Mesenchymal stem cell (in vitro differentiated cells and primary cell): ENCODE data around the gene SHTN1.

Source experiments
- DNase-seq: peaks from one replicate; pipeline ENCODE4 v3.0.0-alpha.2; 2013
- H2AFZ ChIP-seq: one replicate; pipeline ENCODE4 v1.6.1; 2013; ENCODE audit warnings: low read depth, mild to moderate bottlenecking, control low read depth, inconsistent platforms, low read length, moderate library complexity
- H2AK5ac ChIP-seq: 2 replicates; pipeline ENCODE4 v1.6.1; 2013; ENCODE audit warnings: low read length, moderate library complexity, mild to moderate bottlenecking, inconsistent platforms; ENCODE audit not compliant: severe bottlenecking
- H2BK120ac ChIP-seq: one replicate; pipeline ENCODE4 v1.6.1; 2013; ENCODE audit warnings: low read depth, mild to moderate bottlenecking, inconsistent platforms, low read length, moderate library complexity
- H2BK12ac ChIP-seq, 2 experiments: one replicate each; pipeline ENCODE4 v1.6.1; 2013; ENCODE audit warnings: inconsistent platforms in 2 of 2, low read length in 2 of 2, mild to moderate bottlenecking in 2 of 2, moderate library complexity in 2 of 2, control low read depth in 1 of 2
- H2BK15ac ChIP-seq: one replicate; pipeline ENCODE4 v1.6.1; 2013; ENCODE audit warnings: mild to moderate bottlenecking, low read depth, inconsistent platforms; ENCODE audit not compliant: poor library complexity, severe bottlenecking
- H2BK5ac ChIP-seq: 2 replicates; pipeline ENCODE4 v1.6.1; 2013; ENCODE audit warnings: low read depth, mild to moderate bottlenecking, low read length, control low read depth, inconsistent platforms; ENCODE audit not compliant: poor library complexity, severe bottlenecking
- H3K14ac ChIP-seq, 2 experiments: one replicate each; pipeline ENCODE4 v1.6.1; 2013; ENCODE audit warnings: inconsistent platforms in 2 of 2, low read length in 2 of 2, control low read depth in 1 of 2, mild to moderate bottlenecking in 1 of 2, moderate library complexity in 1 of 2
- H3K18ac ChIP-seq, 2 experiments: one replicate each; pipeline ENCODE4 v1.6.1; 2013; ENCODE audit warnings: inconsistent platforms in 2 of 2, low read length in 2 of 2, control low read depth in 1 of 2, low read depth in 1 of 2, mild to moderate bottlenecking in 1 of 2
- H3K23ac ChIP-seq, 2 experiments: one replicate each; pipeline ENCODE4 v1.6.1; 2013; ENCODE audit warnings: inconsistent platforms in 2 of 2, low read length in 2 of 2, mild to moderate bottlenecking in 2 of 2, moderate library complexity in 2 of 2, control low read depth in 1 of 2
- H3K27ac ChIP-seq: 2 replicates; pipeline ENCODE4 v1.5.1; 2013; ENCODE audit warnings: mild to moderate bottlenecking, moderate library complexity, low read length, control low read depth, inconsistent platforms; ENCODE audit not compliant: poor library complexity, severe bottlenecking
- H3K27me3 ChIP-seq, 2 experiments: 2 replicates each; pipeline versions ENCODE4 v1.6.1 to v1.7.0; 2013; ENCODE audit warnings: low read length in 2 of 2, mild to moderate bottlenecking in 2 of 2, moderate library complexity in 2 of 2, control low read depth in 1 of 2, inconsistent platforms in 1 of 2; ENCODE audit not compliant: control insufficient read depth in 1 of 2, insufficient read depth in 1 of 2
- H3K36me3 ChIP-seq, 2 experiments: 2 replicates each; pipeline versions ENCODE4 v1.6.1 to v1.7.0; 2013; ENCODE audit warnings: low read length in 2 of 2, control low read depth in 1 of 2, inconsistent platforms in 1 of 2, low read depth in 1 of 2, mild to moderate bottlenecking in 1 of 2; ENCODE audit not compliant: insufficient read depth in 2 of 2, control insufficient read depth in 1 of 2
- H3K4ac ChIP-seq, 2 experiments: one replicate each; pipeline ENCODE4 v1.6.1; 2013; ENCODE audit warnings: inconsistent platforms in 2 of 2, low read length in 2 of 2, mild to moderate bottlenecking in 2 of 2, moderate library complexity in 2 of 2, control low read depth in 1 of 2, low read depth in 1 of 2
- H3K4me1 ChIP-seq: 2 replicates; pipeline ENCODE4 v1.6.1; 2013; ENCODE audit warnings: low read depth, low read length, control low read depth; ENCODE audit not compliant: control insufficient read depth, insufficient read depth
- H3K4me2 ChIP-seq: 2 replicates; pipeline ENCODE4 v1.6.1; 2013; ENCODE audit warnings: low read length, mild to moderate bottlenecking, inconsistent platforms; ENCODE audit not compliant: poor library complexity, severe bottlenecking
- H3K4me3 ChIP-seq, 2 experiments: 2 replicates each; pipeline versions ENCODE4 v1.5.1 to v1.7.0; 2013; ENCODE audit warnings: low read length in 2 of 2, mild to moderate bottlenecking in 2 of 2, control low read depth in 1 of 2, low read depth in 1 of 2; ENCODE audit not compliant: insufficient read depth in 1 of 2
- H3K79me1 ChIP-seq: replicated peaks from 2 replicates; pipeline ENCODE4 v1.6.1; 2013; ENCODE audit warnings: mild to moderate bottlenecking, control low read depth, low read length, inconsistent platforms; ENCODE audit not compliant: poor library complexity, severe bottlenecking
- H3K9ac ChIP-seq: 2 replicates; pipeline ENCODE4 v1.7.0; 2013; ENCODE audit warnings: mild to moderate bottlenecking, low read length, moderate library complexity
- H3K9me3 ChIP-seq: 2 replicates; pipeline ENCODE4 v1.7.0; 2013; ENCODE audit warnings: mild to moderate bottlenecking, low read length; ENCODE audit not compliant: control insufficient read depth
- H4K8ac ChIP-seq: one replicate; pipeline ENCODE4 v1.6.1; 2013; ENCODE audit warnings: inconsistent platforms, mild to moderate bottlenecking, low read length, moderate library complexity
- H4K91ac ChIP-seq: one replicate; pipeline ENCODE4 v1.6.1; 2013; ENCODE audit warnings: mild to moderate bottlenecking, low read length, inconsistent platforms
- WGBS: methylation state at CpG from one replicate; pipeline ENCODE4 v1.1.7; 2013; ENCODE audit warnings: mixed read lengths; 5-methylcytosine and 5-hydroxymethylcytosine counted together

SHTN1 gene

DNA sequence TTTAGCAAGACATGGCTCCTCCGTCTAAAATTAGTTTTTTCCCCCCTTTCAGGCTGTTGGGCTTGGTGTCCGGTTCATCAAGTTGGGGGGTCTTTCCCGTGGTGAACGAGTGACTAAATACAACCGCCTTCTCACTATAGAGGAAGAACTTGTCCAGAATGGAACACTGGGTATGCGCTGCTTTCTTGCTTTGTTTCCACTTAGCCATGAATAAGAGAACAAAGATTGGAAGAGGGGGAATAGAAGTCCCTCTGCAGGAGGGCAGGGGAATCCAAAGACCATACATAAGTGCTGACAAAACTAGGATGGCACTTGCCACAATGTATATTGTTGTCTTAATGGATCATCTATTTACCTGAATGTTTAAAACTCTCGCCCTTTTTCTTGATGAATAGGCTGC is 125.2 kb downstream of the SHTN1 start:
- Histone ChIP-seq H3K23ac (no peak overlapping the region), H4K91ac (no peak overlapping the region), H3K14ac (no peak overlapping the region), H3K27ac (no peak overlapping the region), H3K4me2 (no peak overlapping the region), H3K4me1 (no peaks in the 10 kb centered on the region), H4K8ac (no peak overlapping the region), H2AFZ (no peak overlapping the region), H2BK120ac (no peak overlapping the region), H2BK12ac (no peak overlapping the region), H3K18ac (no peak overlapping the region), H3K79me1 (no peaks in the 10 kb centered on the region), H3K9ac (no peak overlapping the region), H2BK15ac (no peak overlapping the region), H3K4ac (no peak overlapping the region), H3K27me3 (peaks cover 0 to 12% of the 10 kb centered on the region in 2 experiments), H2BK5ac (no peak overlapping the region), H3K36me3 (no peaks in the 10 kb centered on the region), H3K4me3 (no peak overlapping the region), H2AK5ac (no peak overlapping the region), H3K9me3 (no peaks in the 10 kb centered on the region)
- WGBS, result 91% methylated on average over 7 of the region's 7 CpGs
- DNase-seq, result no peak

DNA sequence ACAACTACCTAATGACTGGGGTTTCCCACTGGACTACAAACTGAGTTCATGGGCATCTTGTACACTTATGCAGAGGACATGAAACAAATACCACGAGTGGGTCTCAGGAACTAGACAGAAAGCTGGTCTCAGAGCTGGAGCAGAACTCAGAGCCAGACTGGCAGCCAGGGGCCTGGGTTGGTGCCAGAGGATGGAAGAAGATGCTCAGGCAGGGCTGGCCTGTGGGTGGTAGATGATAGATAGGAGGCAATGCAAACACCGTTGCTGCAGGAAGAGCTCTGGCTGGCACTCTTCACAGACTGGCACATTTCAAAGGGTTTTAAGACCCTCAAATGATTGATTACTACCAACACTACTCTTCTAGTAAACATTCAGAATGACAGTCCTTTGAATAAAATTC is 126.9 kb downstream of the SHTN1 start:
- Histone ChIP-seq H2BK15ac (no peak overlapping the region), H2BK5ac (no peak overlapping the region), H4K8ac (no peak overlapping the region)

DNA sequence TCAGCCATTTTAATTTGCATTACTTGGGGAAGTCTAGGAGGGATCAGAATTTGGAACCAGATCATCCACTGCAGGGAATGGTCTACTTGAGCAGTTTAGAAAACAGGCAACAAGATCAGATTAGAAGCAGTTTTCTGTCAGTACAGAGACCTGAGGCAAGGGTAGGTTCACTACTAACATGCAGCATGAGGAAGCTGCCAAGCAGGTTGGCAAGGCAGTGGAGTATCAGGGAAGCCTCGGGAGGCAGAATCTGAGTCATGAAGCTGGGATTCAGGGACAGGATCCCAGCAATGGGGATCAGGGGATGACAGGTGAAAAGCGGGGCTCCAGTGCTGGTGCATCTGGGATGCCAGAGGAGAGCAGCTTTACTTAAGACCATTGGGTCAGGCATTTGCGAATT is 127.6 kb downstream of the SHTN1 start:
- no peak overlapping the region for H2BK15ac ChIP-seq
- H3K18ac ChIP-seq, result no peak overlapping the region
- no peak for DNase-seq
- H2BK120ac ChIP-seq, result no peak overlapping the region
- H3K4ac ChIP-seq, result no peak overlapping the region
- H3K4me2 ChIP-seq, result no peak overlapping the region
- H3K9ac ChIP-seq, result no peak overlapping the region
- H2AFZ ChIP-seq, result no peak overlapping the region
- no peak overlapping the region for H4K8ac ChIP-seq
- no peak overlapping the region for H2AK5ac ChIP-seq
- no peak overlapping the region for H4K91ac ChIP-seq
- no peak overlapping the region for H2BK5ac ChIP-seq
- peaks cover 3 to 19% of the 10 kb centered on the region in 2 experiments for H3K27me3 ChIP-seq
- H3K4me1 ChIP-seq, result peaks cover 2% of the 10 kb centered on the region
- H3K14ac ChIP-seq, result no peak overlapping the region
- no peak overlapping the region for H2BK12ac ChIP-seq
- 85% methylated on average over 3 of the region's 3 CpGs for WGBS
- no peaks in the 10 kb centered on the region for H3K9me3 ChIP-seq
- no peak overlapping the region for H3K23ac ChIP-seq
- no peak overlapping the region for H3K27ac ChIP-seq
- no peak overlapping the region for H3K4me3 ChIP-seq
- H3K79me1 ChIP-seq, result no peaks in the 10 kb centered on the region
- H3K36me3 ChIP-seq, result no peaks in the 10 kb centered on the region

More for the DNA sequence above, 126.9 kb downstream of the SHTN1 start:
- 78% methylated on average over 2 of the region's 2 CpGs for WGBS
- Histone ChIP-seq H3K18ac (no peak overlapping the region), H2BK120ac (no peak overlapping the region), H4K91ac (no peak overlapping the region), H3K27ac (no peak overlapping the region), H3K4ac (no peak overlapping the region), H3K4me1 (peaks cover 2% of the 10 kb centered on the region), H2AK5ac (no peak overlapping the region), H3K14ac (no peak overlapping the region), H3K9me3 (no peaks in the 10 kb centered on the region), H3K79me1 (no peaks in the 10 kb centered on the region), H2AFZ (no peak overlapping the region), H3K4me3 (no peak overlapping the region), H3K4me2 (no peak overlapping the region), H3K23ac (no peak overlapping the region), H3K27me3 (peaks cover 3 to 19% of the 10 kb centered on the region in 2 experiments), H3K36me3 (no peaks in the 10 kb centered on the region), H3K9ac (no peak overlapping the region), H2BK12ac (no peak overlapping the region)
- DNase-seq, result no peak

GRCh38 chr10:116875897-116876296 is 129.1 kb downstream of the SHTN1 start:
- no peak overlapping the region for H3K4me3 ChIP-seq
- no peak overlapping the region for H2BK120ac ChIP-seq
- no peak overlapping the region for H2AFZ ChIP-seq
- H2BK5ac ChIP-seq, result no peak overlapping the region
- no peak overlapping the region for H3K9ac ChIP-seq
- no peak overlapping the region for H3K4ac ChIP-seq
- no peak overlapping the region for H3K23ac ChIP-seq
- no peak overlapping the region for H2BK12ac ChIP-seq
- H3K27me3 ChIP-seq, result peaks cover 3 to 19% of the 10 kb centered on the region in 2 experiments
- no peak overlapping the region for H3K27ac ChIP-seq
- no peaks in the 10 kb centered on the region for H3K9me3 ChIP-seq
- no peak overlapping the region for H4K8ac ChIP-seq
- no peaks in the 10 kb centered on the region for H3K79me1 ChIP-seq
- H3K36me3 ChIP-seq, result no peaks in the 10 kb centered on the region
- no peak overlapping the region for H2AK5ac ChIP-seq
- no peak overlapping the region for H4K91ac ChIP-seq
- H3K18ac ChIP-seq, result no peak overlapping the region
- WGBS, result 92% methylated on average over 2 of the region's 2 CpGs
- no peak overlapping the region for H2BK15ac ChIP-seq
- H3K4me1 ChIP-seq, result peaks cover 4% of the 10 kb centered on the region
- DNase-seq, result no peak
- no peak overlapping the region for H3K4me2 ChIP-seq
- no peak overlapping the region for H3K14ac ChIP-seq
